ENCODE data around the gene TUBA4A.
"Not testable (repeated sequence)": the region's sequence is repeated elsewhere in the genome, so short reads cannot be mapped to it uniquely, and the experiment has no call there.

DNA sequence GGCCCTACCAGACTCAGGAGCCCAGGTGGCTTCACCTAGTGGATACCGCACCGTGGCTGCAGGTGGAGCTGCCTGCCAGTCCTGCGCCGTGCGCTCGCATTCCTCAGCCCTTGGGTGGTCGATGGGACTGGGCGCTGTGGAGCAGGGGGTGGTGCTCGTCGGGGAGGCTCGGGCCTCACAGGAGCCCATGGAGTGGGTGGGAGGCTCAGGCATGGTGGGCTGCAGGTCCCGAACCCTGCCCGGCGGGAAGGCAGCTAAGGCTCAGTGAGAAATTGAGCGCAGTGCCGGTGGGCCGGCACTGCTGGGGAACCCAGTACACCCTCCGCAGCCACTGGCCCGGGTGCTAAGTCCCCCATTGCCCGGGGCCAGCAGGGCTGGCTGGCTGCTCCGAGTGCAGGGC is 52.4 kb downstream of the TUBA4A start:
- TF ChIP-seq, protein P1, sequence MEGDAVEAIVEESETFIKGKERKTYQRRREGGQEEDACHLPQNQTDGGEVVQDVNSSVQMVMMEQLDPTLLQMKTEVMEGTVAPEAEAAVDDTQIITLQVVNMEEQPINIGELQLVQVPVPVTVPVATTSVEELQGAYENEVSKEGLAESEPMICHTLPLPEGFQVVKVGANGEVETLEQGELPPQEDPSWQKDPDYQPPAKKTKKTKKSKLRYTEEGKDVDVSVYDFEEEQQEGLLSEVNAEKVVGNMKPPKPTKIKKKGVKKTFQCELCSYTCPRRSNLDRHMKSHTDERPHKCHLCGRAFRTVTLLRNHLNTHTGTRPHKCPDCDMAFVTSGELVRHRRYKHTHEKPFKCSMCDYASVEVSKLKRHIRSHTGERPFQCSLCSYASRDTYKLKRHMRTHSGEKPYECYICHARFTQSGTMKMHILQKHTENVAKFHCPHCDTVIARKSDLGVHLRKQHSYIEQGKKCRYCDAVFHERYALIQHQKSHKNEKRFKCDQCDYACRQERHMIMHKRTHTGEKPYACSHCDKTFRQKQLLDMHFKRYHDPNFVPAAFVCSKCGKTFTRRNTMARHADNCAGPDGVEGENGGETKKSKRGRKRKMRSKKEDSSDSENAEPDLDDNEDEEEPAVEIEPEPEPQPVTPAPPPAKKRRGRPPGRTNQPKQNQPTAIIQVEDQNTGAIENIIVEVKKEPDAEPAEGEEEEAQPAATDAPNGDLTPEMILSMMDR (IDR thresholded peaks at IDR 0.05): not testable (repeated sequence)
- not testable (repeated sequence) for TF ChIP-seq POLR2A (IDR thresholded peaks at IDR 0.05)
